K562 (cell line): ENCODE data around the gene PCED1B. TPM values are rescaled to one million over a fixed set of nuclear protein-coding genes. Genes with fewer than 3 reads are reported as not detected.

ENCODE experiments used
- ATAC-seq: fragments of 200-7000 bp; cut with Tn5 transposase; 3 replicates; pipeline ENCODE4 v1.9.1; 2020; ENCODE audit warnings: moderate library complexity
- BruUV-seq: library from RNA; stranded (reverse); fragments of 400-500 nt; replicated peaks from 2 replicates; lab custom pipeline; 2021; lab: Mats Ljungman, UMichigan
- CTCF ChIA-PET: fragments of 300-600 bp; formaldehyde crosslinking; extraction: SDS; loops from one replicate; lab custom pipeline; 2021; ENCODE audit warnings: low intra/inter-chr PET ratio; lab: Yijun Ruan, JAX
- POLR2A ChIA-PET: fragments of 300-600, 350-650 bp; sonication (Branson Sonifier 250); formaldehyde crosslinking; extraction: SDS; loops from one replicate; lab custom pipeline; 2021; ENCODE audit warnings: antibody characterized with exemption, inconsistent platforms; lab: Yijun Ruan, JAX
- DNase-seq, 4 experiments: peaks; one replicate each; pipeline versions ENCODE4 v3.0.0 to v3.0.0-alpha.2; 2011 to 2018; ENCODE audit warnings: low spot score in 3 of 4, mixed read lengths in 3 of 4; ENCODE audit errors: extremely low read depth in 1 of 4
- FAIRE-seq: peaks from 2 replicates; lab custom pipeline; 2011; peaks lifted over from hg19 to GRCh38; lab: Jason Lieb, UNC
- H2AFZ ChIP-seq: 2 replicates; pipeline ENCODE4 v1.6.0; 2011; ENCODE audit warnings: low read depth, low read length, control low read depth, inconsistent platforms
- H3K27ac ChIP-seq: fragments of 200-600 bp; 3 replicates; pipeline ENCODE4 v1.8.0; 2011; ENCODE audit warnings: low read depth, mild to moderate bottlenecking, control low read depth, inconsistent platforms, low read length, moderate library complexity, mixed read lengths; ENCODE audit errors: extremely low read depth
- H3K27me3 ChIP-seq, 2 experiments: fragments of 300-600 bp in 1 of 2; 2 replicates in 1 of 2; 3 replicates in 1 of 2; pipeline versions ENCODE4 v1.6.0 to v1.8.0; 2011; ENCODE audit warnings: inconsistent platforms in 2 of 2, low read length in 2 of 2, mild to moderate bottlenecking in 1 of 2, mixed read lengths in 1 of 2, moderate library complexity in 1 of 2; ENCODE audit not compliant: control insufficient read depth in 2 of 2, insufficient read depth in 2 of 2
- H3K36me3 ChIP-seq: fragments of 300-600 bp; 3 replicates; pipeline ENCODE4 v1.8.0; 2011; ENCODE audit warnings: mild to moderate bottlenecking, low read length, inconsistent platforms; ENCODE audit not compliant: control insufficient read depth, insufficient read depth
- H3K4me1 ChIP-seq, 2 experiments: fragments of 200-600 bp in 1 of 2; replicated peaks in 1 of 2; 2 replicates in 1 of 2; 3 replicates in 1 of 2; pipeline versions ENCODE4 v1.5.1 to v1.8.0; 2011; ENCODE audit warnings: inconsistent platforms in 2 of 2, low read length in 2 of 2, mild to moderate bottlenecking in 1 of 2, mixed read lengths in 1 of 2, moderate library complexity in 1 of 2; ENCODE audit not compliant: control insufficient read depth in 2 of 2, insufficient read depth in 2 of 2
- H3K4me2 ChIP-seq: 2 replicates; pipeline ENCODE4 v1.6.1; 2011; ENCODE audit warnings: low read length, control low read depth, inconsistent platforms, mixed read lengths; ENCODE audit not compliant: insufficient read depth
- H3K4me3 ChIP-seq: fragments of 200-600 bp; sonication (generic), shearing (Covaris generic); 2 replicates; pipeline ENCODE4 v1.5.1; 2016; ENCODE audit warnings: control low read depth, inconsistent platforms
- H3K79me2 ChIP-seq: fragments of 200-600 bp; 3 replicates; pipeline ENCODE4 v1.8.0; 2011; ENCODE audit warnings: low read length, inconsistent platforms; ENCODE audit not compliant: control insufficient read depth, insufficient read depth
- H3K9ac ChIP-seq, 2 experiments: 2 replicates each; pipeline versions ENCODE4 v1.6.0 to v1.6.1; 2011; ENCODE audit warnings: low read depth in 2 of 2, low read length in 2 of 2, control low read depth in 1 of 2, inconsistent platforms in 1 of 2, mild to moderate bottlenecking in 1 of 2, mixed read lengths in 1 of 2; ENCODE audit not compliant: insufficient read depth in 1 of 2
- H3K9me1 ChIP-seq: one replicate; pipeline ENCODE4 v1.6.0; 2011; ENCODE audit warnings: inconsistent platforms, mild to moderate bottlenecking, low read length, moderate library complexity; ENCODE audit not compliant: control insufficient read depth, insufficient read depth
- H3K9me3 ChIP-seq: replicated peaks from 2 replicates; pipeline ENCODE4 v1.5.1; 2011; ENCODE audit warnings: low read depth, low read length, inconsistent platforms; ENCODE audit not compliant: control insufficient read depth, insufficient read depth
- H4K20me1 ChIP-seq: replicated peaks from 2 replicates; pipeline ENCODE4 v1.6.1; 2011; ENCODE audit warnings: low read length, inconsistent platforms, mixed read lengths; ENCODE audit not compliant: control insufficient read depth, insufficient read depth
- ARHGAP35 ChIP-seq: fragments of 450-650 bp; IDR thresholded peaks from 2 replicates; pipeline ENCODE4 v1.6.1; 2018; ENCODE audit not compliant: partially characterized antibody
- ARID1B ChIP-seq: fragments of 450-650 bp; IDR thresholded peaks from 2 replicates; pipeline ENCODE4 v1.6.1; 2016; ENCODE audit warnings: antibody characterized with exemption, mild to moderate bottlenecking, inconsistent platforms
- CEBPG ChIP-seq, 3 experiments: fragments of 200-800 bp in 1 of 3; sonication (Bioruptor generic) in 1 of 3; sonication (generic) in 1 of 3; formaldehyde crosslinking in 1 of 3; IDR thresholded peaks in 2 of 3; conservative IDR thresholded peaks in 1 of 3; 2 replicates each; pipeline versions ENCODE4 v1.6.1 to v1.8.0; 2016 to 2022; ENCODE audit warnings: missing compliant biosample characterization in 2 of 3, missing genetic modification characterization in 2 of 3, mild to moderate bottlenecking in 1 of 3, missing genetic modification reagents in 1 of 3
- CHD2 ChIP-seq: IDR thresholded peaks from 2 replicates; pipeline ENCODE4 v1.6.1; 2011; ENCODE audit warnings: low read depth, low read length
- GABPA ChIP-seq: fragments of 200-800 bp; sonication (Bioruptor generic); conservative IDR thresholded peaks from 2 replicates; pipeline ENCODE4 v1.6.1; 2016; ENCODE audit warnings: low read depth, missing genetic modification characterization, missing compliant biosample characterization
- GTF2E2 ChIP-seq: fragments of 200-800 bp; sonication (Bioruptor generic); IDR thresholded peaks from 2 replicates; pipeline ENCODE4 v1.6.1; 2016; ENCODE audit warnings: missing genetic modification characterization, missing compliant biosample characterization
- IRF2 ChIP-seq: sonication (generic); formaldehyde crosslinking; IDR thresholded peaks from 2 replicates; pipeline ENCODE4 v1.8.1; 2022; ENCODE audit warnings: mild to moderate bottlenecking, missing genetic modification reagents
- JUN ChIP-seq, 2 experiments: sonication (generic) in 1 of 2; formaldehyde crosslinking in 1 of 2; IDR thresholded peaks; 2 replicates each; pipeline versions ENCODE4 v1.6.1 to v1.8.0; 2012 to 2022; ENCODE audit warnings: borderline replicate concordance in 2 of 2, mild to moderate bottlenecking in 2 of 2, improper control_type of control experiment in 1 of 2, low read depth in 1 of 2, low read length in 1 of 2, missing genetic modification reagents in 1 of 2
- NCOA1 ChIP-seq: fragments of 450-650 bp; IDR thresholded peaks from 2 replicates; pipeline ENCODE4 v1.6.1; 2016; ENCODE audit warnings: low read depth
- PBX2 ChIP-seq, 2 experiments: IDR thresholded peaks in 1 of 2; conservative IDR thresholded peaks in 1 of 2; 2 replicates each; pipeline ENCODE4 v1.6.1; 2016; ENCODE audit warnings: low read depth in 2 of 2, mild to moderate bottlenecking in 1 of 2, missing compliant biosample characterization in 1 of 2, missing genetic modification characterization in 1 of 2, moderate library complexity in 1 of 2
- PML ChIP-seq: IDR thresholded peaks from 2 replicates; pipeline ENCODE4 v1.6.1; 2012; ENCODE audit warnings: low read length, inconsistent platforms
- STAT5B ChIP-seq: fragments of 250-450 bp; sonication (Bioruptor Pico); IDR thresholded peaks from 2 replicates; pipeline ENCODE4 v1.8.0; 2021; ENCODE audit warnings: mild to moderate bottlenecking, inconsistent platforms
- THRB ChIP-seq: fragments of 450-650 bp; formaldehyde crosslinking; conservative IDR thresholded peaks from 2 replicates; pipeline ENCODE4 v1.4.0; 2022; ENCODE audit warnings: mild to moderate bottlenecking, missing genetic modification characterization
- TRIM28 ChIP-seq: fragments of 450-650 bp; IDR thresholded peaks from 2 replicates; pipeline ENCODE4 v1.6.1; 2017
- ZFP91 ChIP-seq: sonication (generic); formaldehyde crosslinking; IDR thresholded peaks from 2 replicates; pipeline ENCODE4 v1.8.0; 2022; ENCODE audit warnings: mild to moderate bottlenecking, missing genetic modification reagents
- ZNF197 ChIP-seq: fragments of 200-800 bp; sonication (Bioruptor generic); IDR thresholded peaks from 2 replicates; pipeline ENCODE4 v1.6.1; 2016; ENCODE audit warnings: low read depth, missing genetic modification characterization, missing compliant biosample characterization
- WGBS: fragments of 100-300 bp; shearing (Covaris generic); methylation state at CpG from one replicate; pipeline ENCODE4 v1.1.6; 2016; ENCODE audit warnings: low coverage, mixed read lengths; ENCODE audit not compliant: insufficient coverage; ENCODE audit errors: missing lambda C conversion rate; 5-methylcytosine and 5-hydroxymethylcytosine counted together
- in situ Hi-C: fragments of 300-500 bp; cut with MboI; formaldehyde crosslinking; loops from 4 replicates; pipeline ENCODE4 v1.15.0; 2018; ENCODE audit warnings: inconsistent platforms, mixed read lengths
- intact Hi-C: fragments of 100-400 bp; cut with micrococcal nuclease; formaldehyde crosslinking; loops from 2 replicates; pipeline ENCODE4 v1.14.2; 2022
- polyA plus RNA-seq, 8 experiments: library from polyadenylated mRNA; depleted of rRNA in 4 of 8; stranded (reverse) in 5 of 8; unstranded in 3 of 8; fragments of >200 nt; fragmentation: Nextera tagmentation in 2 of 8; fragmentation: Illumina TruSeq in 1 of 8; extraction: Ambion mirVana in 2 of 8; extraction: Trizol in 1 of 8; gene quantifications; 2 replicates each; pipeline versions ENCODE4 v1.2.1 to v1.2.3, GENCODE V29; 2011 to 2014; ENCODE audit warnings: inconsistent platforms in 1 of 8, missing spikeins in 1 of 8
- total RNA-seq, 7 experiments: library from RNA; depleted of rRNA in 6 of 7; stranded (reverse); fragments of >200 nt in 6 of 7; fragmentation: Illumina TruSeq in 2 of 7; extraction: Trizol in 2 of 7; gene quantifications; 2 replicates each; pipeline versions ENCODE4 v1.2.1 to v1.2.3, GENCODE V29; 2011 to 2021; ENCODE audit warnings: low replicate concordance in 1 of 7

Gene PCED1B
- total and polyA plus RNA-seq, 9 of the 15 experiments (the other 6 are each of a cell fraction or from before 2014, with no cell fraction given) = 1.2 to 9.3 (median 2.5) TPM

GRCh38 chr12:47085815-47086252 lies 6.4 kb downstream of the PCED1B start:
- FAIRE-seq (peak; percentile 90), DNase-seq (peak in 2 of 4 experiments; percentile 65 to 78), ATAC-seq (peak; percentile 86)
- Histone ChIP-seq H3K4me1 (peaks cover 4 to 23% of the 10 kb centered on the region in 2 experiments), H3K79me2 (no peaks in the 10 kb centered on the region), H3K9me3 (no peaks in the 10 kb centered on the region), H3K4me2 (peak overlapping the region; percentile 50), H3K27ac (peak overlapping the region; percentile 30), H3K27me3 (no peaks in the 10 kb centered on the region), H3K9me1 (no peaks in the 10 kb centered on the region), H3K36me3 (no peaks in the 10 kb centered on the region), H3K4me3 (no peak overlapping the region), H2AFZ (peak overlapping the region; percentile 72), H4K20me1 (no peaks in the 10 kb centered on the region), H3K9ac (0 out of 4 replicates have a peak overlapping the region, but pooled peaks of 1 of the 2 experiments have one; percentile 6)
- POLR2A ChIA-PET = no interaction called here
- intact Hi-C loops = no loop called here
- in situ Hi-C loops = no loop called here
- CTCF ChIA-PET = interaction anchor here (0.6 to 0.9 kb wide), 2 partner anchors 53 to 223 kb away, joined by 3 read pairs; no protein-coding TSS in a partner anchor
- WGBS = 5% methylated on average over 6 of the region's 6 CpGs
- no TSS peak for BruUV-seq
- TF ChIP-seq ARHGAP35 (no peak), STAT5B (CRISPR knock-in tag) (no peak), GTF2E2 (tag) (0 out of 2 replicates have a peak, but pooled peaks have one; percentile 22), THRB (CRISPR knock-in tag) (no peak), ARID1B (peak; percentile 86), CHD2 (no peak), TRIM28 (0 out of 2 replicates have a peak, but pooled peaks have one; percentile 40), GABPA (peak; percentile 70), PBX2 (CRISPR knock-in tag; IDR thresholded peaks at IDR 0.05; ENCODE audit: low read depth) (no peak), PBX2 (tag; conservative IDR thresholded peaks at IDR 0.05; ENCODE audit: low read depth) (no peak), IRF2 (CRISPR knock-in tag) (no peak), NCOA1 (no peak), ZFP91 (CRISPR knock-in tag) (no peak), PML (no peak), CEBPG (CRISPR knock-in tag; IDR thresholded peaks at IDR 0.05) (no peak), CEBPG (tag; conservative IDR thresholded peaks at IDR 0.05 in 1 of 2, IDR thresholded peaks at IDR 0.05 in 1 of 2) (peak; percentile 38 to 50; a peak in 2 of 4 replicates), JUN (IDR thresholded peaks at IDR 0.05; ENCODE audit: borderline replicate concordance, low read depth, low read length) (peak; percentile 76), JUN (CRISPR knock-in tag; IDR thresholded peaks at IDR 0.05; ENCODE audit: borderline replicate concordance) (no peak), ZNF197 (no peak)
